GM06990 (cell line): ENCODE measurements around the gene NOSTRIN.

Experiments
- DNase-seq: peaks from one replicate; pipeline ENCODE4 v3.0.0-alpha.2; 2011; ENCODE audit not compliant: insufficient read length; ENCODE audit errors: extremely low read depth
- H3K27me3 ChIP-seq: replicated peaks from 2 replicates; pipeline ENCODE4 v1.6.0; 2011; ENCODE audit warnings: low read length; ENCODE audit not compliant: control insufficient read depth, insufficient read depth
- H3K36me3 ChIP-seq: 2 replicates; pipeline ENCODE4 v1.5.1; 2011; ENCODE audit warnings: low read length; ENCODE audit not compliant: control insufficient read depth, insufficient read depth
- H3K4me3 ChIP-seq: replicated peaks from 2 replicates; pipeline ENCODE4 v1.5.1; 2011; ENCODE audit warnings: low read depth, mild to moderate bottlenecking, control low read depth, low read length
- CTCF ChIP-seq: IDR thresholded peaks from 2 replicates; pipeline ENCODE4 v1.5.1; 2011; ENCODE audit warnings: low read length, control low read depth, mild to moderate bottlenecking, inconsistent platforms; ENCODE audit not compliant: insufficient read depth, poor library complexity, severe bottlenecking

The NOSTRIN gene

GRCh38 chr2:168907940-168908662, 105.7 kb downstream of the NOSTRIN start:
- no peak for TF ChIP-seq CTCF
- Histone ChIP-seq H3K27me3 (no peaks in the 10 kb centered on the region; the same call in 1 of the 2 replicates), H3K4me3 (no peak overlapping the region)

DNA sequence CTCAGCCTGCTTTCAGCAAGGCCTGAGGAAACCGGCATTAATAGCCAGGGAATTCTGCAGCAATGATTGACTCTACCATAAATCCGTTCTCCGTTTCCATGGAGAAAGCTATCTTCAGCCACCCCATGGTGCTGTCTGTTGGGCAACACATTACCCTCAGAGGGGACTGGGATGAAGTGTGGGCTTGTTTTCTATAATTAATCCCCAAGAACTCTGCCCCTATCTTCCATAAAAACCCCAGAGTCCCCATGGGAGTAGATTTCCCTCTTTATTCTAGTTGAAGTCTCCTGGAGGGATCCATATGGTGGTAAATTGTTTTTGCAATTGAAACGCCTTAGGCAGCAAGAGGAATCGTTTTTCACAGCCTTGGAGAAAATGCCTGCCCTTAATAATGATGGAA, 107.9 kb downstream of the NOSTRIN start:
- no peaks in the 10 kb centered on the region for H3K36me3 ChIP-seq
- no peak for DNase-seq
- H3K4me3 ChIP-seq: no peak overlapping the region
- no peak for TF ChIP-seq CTCF
- H3K27me3 ChIP-seq: no peaks in the 10 kb centered on the region; the same call in 1 of the 2 replicates

More at GRCh38 chr2:168907940-168908662, 105.7 kb downstream of the NOSTRIN start:
- no peaks in the 10 kb centered on the region for H3K36me3 ChIP-seq
- no peak for DNase-seq

DNA sequence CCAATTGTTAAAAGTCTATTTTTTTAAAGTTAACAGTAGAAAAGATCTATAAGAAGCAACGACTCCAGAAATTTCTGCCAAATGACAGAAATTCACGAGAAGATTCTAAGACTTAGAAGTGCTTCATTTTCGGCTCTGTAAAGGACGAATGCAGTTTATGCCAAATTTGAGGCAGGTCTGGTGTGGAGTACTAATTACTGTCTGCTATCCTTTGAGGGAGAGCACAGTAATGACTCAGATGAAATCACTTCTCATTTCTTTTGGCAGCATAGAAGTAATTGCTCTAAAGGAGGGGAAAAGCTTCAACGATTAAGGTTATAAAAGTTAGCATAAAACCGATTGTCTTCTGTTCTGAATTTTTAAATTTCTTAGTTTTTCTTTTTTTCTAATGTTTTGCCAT, 110.0 kb downstream of the NOSTRIN start:
- Histone ChIP-seq H3K36me3 (no peaks in the 10 kb centered on the region), H3K4me3 (no peak overlapping the region), H3K27me3 (no peaks in the 10 kb centered on the region; the same call in 1 of the 2 replicates)
- no peak for DNase-seq
- TF ChIP-seq CTCF: no peak

- TF ChIP-seq CTCF: no peak
- H3K4me3 ChIP-seq: no peak overlapping the region
- no peak for DNase-seq
- H3K27me3 ChIP-seq: no peaks in the 10 kb centered on the region; the same call in 1 of the 2 replicates
- H3K36me3 ChIP-seq: no peaks in the 10 kb centered on the region
Measured at GRCh38 chr2:168912901-168913369, 110.5 kb downstream of the NOSTRIN start.

DNA sequence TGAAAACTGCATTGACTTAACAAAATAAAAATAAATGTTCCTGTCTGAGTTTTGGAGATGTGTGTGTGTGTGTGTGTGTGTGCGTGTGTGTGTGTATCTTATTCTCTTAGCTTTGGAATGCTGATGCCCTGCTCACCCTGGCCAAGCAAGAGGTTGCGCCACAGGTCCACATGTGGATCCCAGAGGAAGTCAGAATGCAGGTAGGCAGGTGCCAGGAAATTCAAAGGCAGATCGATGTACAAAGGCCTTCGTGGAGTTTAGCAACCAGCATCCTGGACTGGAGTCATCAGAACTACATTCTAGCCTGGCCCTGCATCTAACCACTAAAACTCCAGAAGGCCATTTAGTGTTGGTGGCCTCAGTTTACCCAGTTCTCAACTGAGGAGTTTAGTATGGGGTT, 111.1 kb downstream of the NOSTRIN start:
- DNase-seq: no peak
- Histone ChIP-seq H3K4me3 (no peak overlapping the region), H3K36me3 (no peaks in the 10 kb centered on the region), H3K27me3 (no peaks in the 10 kb centered on the region; the same call in 1 of the 2 replicates)
- no peak for TF ChIP-seq CTCF
